HG03575 (cell line): ENCODE data around the gene FEN1.

Experiments used
- ATAC-seq: cut with Tn5 transposase; IDR thresholded peaks from one replicate; pipeline ENCODE4 v1.9.1; 2021; ENCODE audit not compliant: unreplicated experiment, insufficient number of reproducible peaks, low FRiP score; ENCODE audit errors: extremely low read depth

The FEN1 gene

GRCh38 chr11:61773809-61774208 is 18.9 kb upstream of the FEN1 start:
- ATAC-seq: no peak

GRCh38 chr11:61774411-61774810 is 18.3 kb upstream of the FEN1 start:
- no peak for ATAC-seq

GRCh38 chr11:61775106-61775505 is 17.6 kb upstream of the FEN1 start:
- ATAC-seq: no peak

GRCh38 chr11:61775606-61776554 is 16.8 kb upstream of the FEN1 start:
- no peak for ATAC-seq

- no peak for ATAC-seq
Measured at GRCh38 chr11:61776561-61777075, 16.1 kb upstream of the FEN1 start.

- no peak for ATAC-seq
Measured at GRCh38 chr11:61777234-61778090, 15.2 kb upstream of the FEN1 start.

GRCh38 chr11:61778357-61778886 is 14.3 kb upstream of the FEN1 start:
- ATAC-seq: no peak

GRCh38 chr11:61778920-61779650 is 13.6 kb upstream of the FEN1 start:
- no peak for ATAC-seq

- no peak for ATAC-seq
Measured at GRCh38 chr11:61779666-61780525, 12.8 kb upstream of the FEN1 start.

GRCh38 chr11:61780581-61781162 is 12.0 kb upstream of the FEN1 start:
- ATAC-seq: no peak

GRCh38 chr11:61781585-61781984 is 11.1 kb upstream of the FEN1 start:
- no peak for ATAC-seq

GRCh38 chr11:61782299-61782698 is 10.4 kb upstream of the FEN1 start:
- ATAC-seq: no peak

GRCh38 chr11:61782841-61783240 is 9.9 kb upstream of the FEN1 start:
- ATAC-seq: no peak

GRCh38 chr11:61783717-61784505 is 8.8 kb upstream of the FEN1 start:
- ATAC-seq: no peak

- no peak for ATAC-seq
Measured at GRCh38 chr11:61784506-61784805, 8.3 kb upstream of the FEN1 start.

GRCh38 chr11:61785837-61786402 is 6.8 kb upstream of the FEN1 start:
- ATAC-seq: no peak
